KMS-11 (cell line): ENCODE data around the gene SLC25A21.

Experiments used
- H2AFZ ChIP-seq: fragments of 200-600 bp; sonication (generic); 2 replicates; pipeline ENCODE4 v1.6.1; 2016; ENCODE audit warnings: antibody characterized with exemption, mixed run types, low read depth
- H3K27ac ChIP-seq: fragments of 200-600 bp; sonication (generic); 2 replicates; pipeline ENCODE4 v1.6.1; 2016; ENCODE audit warnings: mild to moderate bottlenecking, mixed run types
- H3K27me3 ChIP-seq: fragments of 200-600 bp; sonication (generic); 2 replicates; pipeline ENCODE4 v1.6.1; 2017; ENCODE audit warnings: mild to moderate bottlenecking, low read depth, mixed run types, moderate library complexity; ENCODE audit not compliant: insufficient read depth
- H3K36me3 ChIP-seq: fragments of 200-600 bp; sonication (generic); 2 replicates; pipeline ENCODE4 v1.6.1; 2017; ENCODE audit warnings: mild to moderate bottlenecking, mixed run types; ENCODE audit not compliant: insufficient read depth
- H3K4me1 ChIP-seq: fragments of 200-600 bp; sonication (generic); 2 replicates; pipeline ENCODE4 v1.6.1; 2016; ENCODE audit warnings: mild to moderate bottlenecking, low read depth, mixed run types; ENCODE audit not compliant: poor library complexity, severe bottlenecking
- H3K4me2 ChIP-seq: fragments of 200-600 bp; sonication (generic); 2 replicates; pipeline ENCODE4 v1.7.0; 2016; ENCODE audit warnings: mild to moderate bottlenecking, mixed run types
- H3K4me3 ChIP-seq: fragments of 200-600 bp; sonication (generic); IDR thresholded peaks from 2 replicates; pipeline ENCODE4 v1.6.1; 2017; ENCODE audit warnings: low read depth, low read length, mixed read lengths; ENCODE audit not compliant: insufficient read depth
- H3K79me2 ChIP-seq: fragments of 200-600 bp; sonication (generic); 2 replicates; pipeline ENCODE4 v1.6.1; 2016; ENCODE audit warnings: low read depth, mixed run types; ENCODE audit not compliant: insufficient read depth
- H3K9ac ChIP-seq: fragments of 200-600 bp; sonication (generic); 2 replicates; pipeline ENCODE4 v1.6.1; 2016; ENCODE audit warnings: mild to moderate bottlenecking, mixed run types
- H4K20me1 ChIP-seq: fragments of 200-600 bp; sonication (generic); 2 replicates; pipeline ENCODE4 v1.6.1; 2016; ENCODE audit warnings: mild to moderate bottlenecking, mixed run types; ENCODE audit not compliant: insufficient read depth
- TF ChIP-seq, protein P1 (sequence below): fragments of 200-600 bp; sonication (generic); conservative IDR thresholded peaks from 2 replicates; pipeline ENCODE4 v1.6.1; 2017; ENCODE audit warnings: low read depth, mild to moderate bottlenecking, antibody characterized with exemption, low read length, moderate library complexity, mixed read lengths

The SLC25A21 gene

GRCh38 chr14:36952689-36953088 lies 219.7 kb downstream of the SLC25A21 start:
- Histone ChIP-seq H3K36me3 (no peaks in the 10 kb centered on the region), H3K4me1 (no peaks in the 10 kb centered on the region), H3K4me3 (no peak overlapping the region), H3K27ac (no peak overlapping the region), H3K4me2 (no peak overlapping the region), H3K27me3 (no peaks in the 10 kb centered on the region), H2AFZ (no peak overlapping the region), H4K20me1 (no peaks in the 10 kb centered on the region), H3K79me2 (no peaks in the 10 kb centered on the region), H3K9ac (no peak overlapping the region)
- TF ChIP-seq, protein P1, sequence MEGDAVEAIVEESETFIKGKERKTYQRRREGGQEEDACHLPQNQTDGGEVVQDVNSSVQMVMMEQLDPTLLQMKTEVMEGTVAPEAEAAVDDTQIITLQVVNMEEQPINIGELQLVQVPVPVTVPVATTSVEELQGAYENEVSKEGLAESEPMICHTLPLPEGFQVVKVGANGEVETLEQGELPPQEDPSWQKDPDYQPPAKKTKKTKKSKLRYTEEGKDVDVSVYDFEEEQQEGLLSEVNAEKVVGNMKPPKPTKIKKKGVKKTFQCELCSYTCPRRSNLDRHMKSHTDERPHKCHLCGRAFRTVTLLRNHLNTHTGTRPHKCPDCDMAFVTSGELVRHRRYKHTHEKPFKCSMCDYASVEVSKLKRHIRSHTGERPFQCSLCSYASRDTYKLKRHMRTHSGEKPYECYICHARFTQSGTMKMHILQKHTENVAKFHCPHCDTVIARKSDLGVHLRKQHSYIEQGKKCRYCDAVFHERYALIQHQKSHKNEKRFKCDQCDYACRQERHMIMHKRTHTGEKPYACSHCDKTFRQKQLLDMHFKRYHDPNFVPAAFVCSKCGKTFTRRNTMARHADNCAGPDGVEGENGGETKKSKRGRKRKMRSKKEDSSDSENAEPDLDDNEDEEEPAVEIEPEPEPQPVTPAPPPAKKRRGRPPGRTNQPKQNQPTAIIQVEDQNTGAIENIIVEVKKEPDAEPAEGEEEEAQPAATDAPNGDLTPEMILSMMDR, result no peak

- H3K4me3 ChIP-seq, result no peak overlapping the region
- H3K4me1 ChIP-seq, result no peaks in the 10 kb centered on the region
- no peaks in the 10 kb centered on the region for H3K27me3 ChIP-seq
- H2AFZ ChIP-seq, result no peak overlapping the region
- TF ChIP-seq, protein P1, result no peak
- no peaks in the 10 kb centered on the region for H3K79me2 ChIP-seq
- H4K20me1 ChIP-seq, result no peaks in the 10 kb centered on the region
- H3K9ac ChIP-seq, result no peak overlapping the region
- no peak overlapping the region for H3K4me2 ChIP-seq
- H3K36me3 ChIP-seq, result no peaks in the 10 kb centered on the region
- no peak overlapping the region for H3K27ac ChIP-seq
These were observed 221.0 kb downstream of the SLC25A21 start for GRCh38 chr14:36951380-36951911.

GRCh38 chr14:36950812-36951211 lies 221.6 kb downstream of the SLC25A21 start:
- no peaks in the 10 kb centered on the region for H3K4me1 ChIP-seq
- H3K36me3 ChIP-seq, result no peaks in the 10 kb centered on the region
- H2AFZ ChIP-seq, result no peak overlapping the region
- H4K20me1 ChIP-seq, result no peaks in the 10 kb centered on the region
- H3K27ac ChIP-seq, result no peak overlapping the region
- no peak overlapping the region for H3K9ac ChIP-seq
- H3K4me2 ChIP-seq, result no peak overlapping the region
- TF ChIP-seq, protein P1, result no peak
- no peak overlapping the region for H3K4me3 ChIP-seq
- no peaks in the 10 kb centered on the region for H3K79me2 ChIP-seq
- no peaks in the 10 kb centered on the region for H3K27me3 ChIP-seq

DNA sequence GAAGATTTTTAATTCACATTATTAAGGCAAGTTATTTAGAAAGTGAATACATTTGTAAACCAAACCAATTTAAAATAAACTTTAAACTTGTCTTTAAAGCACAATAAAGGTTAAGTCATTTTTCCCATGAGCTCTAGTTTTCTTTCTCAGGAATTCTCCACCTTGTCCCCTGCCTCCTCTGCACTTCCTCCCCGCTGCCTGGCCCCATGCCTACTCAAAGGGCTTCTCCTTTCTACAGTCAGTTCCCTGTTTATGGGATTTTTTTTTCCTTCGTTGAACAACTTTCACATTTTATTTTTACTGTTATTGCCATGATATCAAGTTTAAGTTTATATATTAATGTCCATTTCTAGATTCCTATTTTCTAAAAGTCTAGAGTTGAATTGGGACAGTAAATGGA lies 223.0 kb downstream of the SLC25A21 start:
- no peak overlapping the region for H3K4me3 ChIP-seq
- H3K27me3 ChIP-seq, result no peaks in the 10 kb centered on the region

More for the DNA sequence above, 223.0 kb downstream of the SLC25A21 start:
- no peaks in the 10 kb centered on the region for H3K36me3 ChIP-seq
- no peaks in the 10 kb centered on the region for H3K4me1 ChIP-seq
- TF ChIP-seq, protein P1, result no peak
- no peaks in the 10 kb centered on the region for H3K79me2 ChIP-seq
- no peak overlapping the region for H2AFZ ChIP-seq
- H4K20me1 ChIP-seq, result no peaks in the 10 kb centered on the region
- no peak overlapping the region for H3K9ac ChIP-seq
- no peak overlapping the region for H3K4me2 ChIP-seq
- no peak overlapping the region for H3K27ac ChIP-seq
